Heart right ventricle (tissue), 16 donors: ENCODE measurements around the gene POLN. TPM values are rescaled to one million over a fixed set of nuclear protein-coding genes. Genes with fewer than 3 reads are reported as not detected.

ENCODE experiments used
- ATAC-seq, 8 donors: fragments of 200-7000 bp; cut with Tn5 transposase; one replicate each; pipeline ENCODE4 v1.9.1; 2020; ENCODE audit warnings: mild to moderate bottlenecking in 8 of 8, moderate library complexity in 8 of 8, moderate number of reproducible peaks in 1 of 8
- DNase-seq, 2 donors: peaks; one replicate each; pipeline ENCODE4 v3.0.0-alpha.2; 2020
- H3K27ac ChIP-seq, 10 donors: fragments of 200-600 bp; sonication (generic) in 2 of 10; one replicate each; pipeline versions ENCODE4 v1.5.0 to v1.8.0; 2020 to 2022; ENCODE audit warnings: mild to moderate bottlenecking in 3 of 10
- H3K27me3 ChIP-seq, 7 donors: fragments of 200-600 bp; one replicate each; pipeline ENCODE4 v1.8.0; 2021 to 2022; ENCODE audit warnings: mild to moderate bottlenecking in 2 of 7
- H3K36me3 ChIP-seq, 9 donors: fragments of 200-600 bp; sonication (generic) in 1 of 9; one replicate each; pipeline versions ENCODE4 v1.5.0 to v1.8.0; 2020 to 2022; ENCODE audit warnings: mild to moderate bottlenecking in 2 of 9
- H3K4me1 ChIP-seq, 9 donors: fragments of 200-600 bp; sonication (generic) in 1 of 9; one replicate each; pipeline versions ENCODE4 v1.5.0 to v1.8.0; 2020 to 2022; ENCODE audit warnings: mild to moderate bottlenecking in 4 of 9
- H3K4me3 ChIP-seq, 10 donors: fragments of 200-600 bp; sonication (generic) in 2 of 10; one replicate each; pipeline versions ENCODE4 v1.5.0 to v1.8.0; 2020 to 2022; ENCODE audit warnings: mild to moderate bottlenecking in 7 of 10, moderate library complexity in 2 of 10
- H3K9me3 ChIP-seq, 11 donors: fragments of 200-600 bp in 10 of 11; sonication (generic) in 2 of 11; one replicate each; pipeline versions ENCODE4 v1.5.0 to v1.8.0; 2013 to 2022; ENCODE audit warnings: mild to moderate bottlenecking in 2 of 11, control low read depth in 1 of 11, moderate library complexity in 1 of 11
- WGBS, 2 donors: extraction: QIAGEN DNeasy Blood & Tissue Kit; methylation state at CpG; one replicate each; pipeline ENCODE4 v1.1.7; 2013; ENCODE audit warnings: inconsistent platforms in 1 of 2; 5-methylcytosine and 5-hydroxymethylcytosine counted together
- intact Hi-C, 10 donors: fragments of 100-400 bp; cut with DNase I; formaldehyde crosslinking; loops; one replicate each; pipeline versions ENCODE4 v1.11.1 to v1.14.2; 2022
- polyA plus RNA-seq, 2 donors: library from polyadenylated mRNA; stranded (reverse); fragments of 200-250 nt; gene quantifications; one replicate each; pipeline ENCODE4 v1.2.3, GENCODE V29; 2013
- total RNA-seq, 10 donors: library from RNA; stranded (reverse); fragmentation: NEBNext Ultra II Directional in 3 of 10; extraction: Animal tissue kit (Norgen Biotek cat#: 25700) in 3 of 10; gene quantifications; one replicate each; pipeline versions ENCODE4 v1.2.1 to v1.2.4, GENCODE V29; 2021 to 2023
- TF ChIP-seq, protein P1 (sequence below), 9 donors: fragments of 200-600 bp; sonication (generic) in 2 of 9; IDR thresholded peaks; one replicate each; pipeline versions ENCODE4 v1.5.0 to v1.8.0; 2021 to 2022; ENCODE audit warnings: antibody characterized with exemption in 9 of 9, mild to moderate bottlenecking in 5 of 9, moderate library complexity in 1 of 9
- donor health status: Arrhythmogenic right ventricular cardiomyopathy.
- donor health status: ischemic (EF 13 %, LVEDD 7.1; RV severe dilation, severe dysfunction).
- donor health status: healthy with polysubstance abuse.
- donor health status: DM: no; HTN: yes; CAD: no.
- donor health status: DM: no; HTN: no; CAD: no.
- donor health status: ischemic (EF 25% LVEDD 6.9; RV normal size, moderate dysfunction).
- donor health status: ischemic (EF 25% LVEDD 5.7; RV mildly dilated, moderate dysfunction).
- donor health status: healthy.
- donor health status: DM: yes; HTN: yes; CAD: no.
- donor health status: Ischemic cardiomyopathy.
- donor health status: ischemic (EF 35%, LVEDD 5.7; RV mildly dilated, moderate dysfunction).
- donor health status: nonischemic (EF 11% LVEDD 7.7; RV severe dilation, severe dysfunction).
- donor health status: DM: yes; HTN: yes; CAD: no.
- donor health status: PGD.
- donor health status: ischemic (EF 29% LVEDD 5.4; RV normal size, mild dysfunction).
- donor health status: nonischemic (EF 23%, LVEDD 6.1; RV moderate dilation, normal function).

Gene POLN
- total and polyA plus RNA-seq, 12 donors = 0.97 to 3.1 (median 2.1) TPM

DNA sequence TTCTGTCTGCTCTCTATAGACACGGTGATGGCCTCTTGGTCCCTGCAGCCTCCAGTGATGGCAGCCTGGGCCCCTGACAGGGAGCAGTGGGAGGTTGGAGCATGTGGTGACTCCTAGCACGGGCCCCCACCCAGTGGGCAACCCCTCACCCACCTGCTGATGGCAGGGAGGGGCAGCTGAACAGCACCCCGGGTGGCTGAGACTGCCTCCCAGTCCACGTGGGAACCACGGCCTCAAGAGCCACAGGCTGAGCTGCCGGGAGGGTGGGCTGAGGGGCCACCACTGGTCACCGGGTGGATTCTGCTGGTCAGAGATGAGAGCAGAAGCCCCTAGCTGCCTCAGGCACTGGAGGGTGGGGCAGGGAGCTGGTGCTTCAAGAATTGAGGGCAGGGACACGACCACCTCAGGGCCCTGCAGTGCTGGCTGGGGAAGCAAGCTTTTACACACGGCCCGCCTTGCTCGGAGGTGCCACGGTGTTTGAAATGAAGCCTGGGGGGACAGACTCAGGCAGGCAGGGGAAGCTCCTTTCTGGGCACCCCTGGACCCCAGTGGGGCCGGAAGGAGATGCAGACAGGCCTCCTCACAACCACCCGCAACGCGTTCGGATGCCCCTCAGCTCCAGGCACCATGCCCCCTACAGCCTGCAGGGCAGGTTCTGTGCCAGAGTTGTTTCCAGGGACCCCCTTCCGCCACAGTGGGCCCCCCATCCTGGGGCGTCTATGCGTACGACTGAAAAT, 6.3 kb upstream of the POLN start:
- ATAC-seq (no peak), DNase-seq (no peak)
- Histone ChIP-seq H3K9me3 (no peaks in the 10 kb centered on the region), H3K27ac (no peak overlapping the region), H3K36me3 (peaks cover 5 to 66% (median 44%) of the 10 kb centered on the region in 9 donors), H3K4me1 (peaks cover 2 to 39% (median 27%) of the 10 kb centered on the region in 9 donors), H3K4me3 (no peak overlapping the region), H3K27me3 (no peaks in the 10 kb centered on the region)
- TF ChIP-seq, protein P1, sequence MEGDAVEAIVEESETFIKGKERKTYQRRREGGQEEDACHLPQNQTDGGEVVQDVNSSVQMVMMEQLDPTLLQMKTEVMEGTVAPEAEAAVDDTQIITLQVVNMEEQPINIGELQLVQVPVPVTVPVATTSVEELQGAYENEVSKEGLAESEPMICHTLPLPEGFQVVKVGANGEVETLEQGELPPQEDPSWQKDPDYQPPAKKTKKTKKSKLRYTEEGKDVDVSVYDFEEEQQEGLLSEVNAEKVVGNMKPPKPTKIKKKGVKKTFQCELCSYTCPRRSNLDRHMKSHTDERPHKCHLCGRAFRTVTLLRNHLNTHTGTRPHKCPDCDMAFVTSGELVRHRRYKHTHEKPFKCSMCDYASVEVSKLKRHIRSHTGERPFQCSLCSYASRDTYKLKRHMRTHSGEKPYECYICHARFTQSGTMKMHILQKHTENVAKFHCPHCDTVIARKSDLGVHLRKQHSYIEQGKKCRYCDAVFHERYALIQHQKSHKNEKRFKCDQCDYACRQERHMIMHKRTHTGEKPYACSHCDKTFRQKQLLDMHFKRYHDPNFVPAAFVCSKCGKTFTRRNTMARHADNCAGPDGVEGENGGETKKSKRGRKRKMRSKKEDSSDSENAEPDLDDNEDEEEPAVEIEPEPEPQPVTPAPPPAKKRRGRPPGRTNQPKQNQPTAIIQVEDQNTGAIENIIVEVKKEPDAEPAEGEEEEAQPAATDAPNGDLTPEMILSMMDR (IDR thresholded peaks at IDR 0.05) = no peak
- WGBS, 2 donors = 86 to 88% methylated on average over 21 of the region's 21 CpGs
- intact Hi-C loops = loop anchor here in 1 of 10 donors (10.0 kb wide), 1 partner anchor 107 kb away; no protein-coding TSS in a partner anchor

DNA sequence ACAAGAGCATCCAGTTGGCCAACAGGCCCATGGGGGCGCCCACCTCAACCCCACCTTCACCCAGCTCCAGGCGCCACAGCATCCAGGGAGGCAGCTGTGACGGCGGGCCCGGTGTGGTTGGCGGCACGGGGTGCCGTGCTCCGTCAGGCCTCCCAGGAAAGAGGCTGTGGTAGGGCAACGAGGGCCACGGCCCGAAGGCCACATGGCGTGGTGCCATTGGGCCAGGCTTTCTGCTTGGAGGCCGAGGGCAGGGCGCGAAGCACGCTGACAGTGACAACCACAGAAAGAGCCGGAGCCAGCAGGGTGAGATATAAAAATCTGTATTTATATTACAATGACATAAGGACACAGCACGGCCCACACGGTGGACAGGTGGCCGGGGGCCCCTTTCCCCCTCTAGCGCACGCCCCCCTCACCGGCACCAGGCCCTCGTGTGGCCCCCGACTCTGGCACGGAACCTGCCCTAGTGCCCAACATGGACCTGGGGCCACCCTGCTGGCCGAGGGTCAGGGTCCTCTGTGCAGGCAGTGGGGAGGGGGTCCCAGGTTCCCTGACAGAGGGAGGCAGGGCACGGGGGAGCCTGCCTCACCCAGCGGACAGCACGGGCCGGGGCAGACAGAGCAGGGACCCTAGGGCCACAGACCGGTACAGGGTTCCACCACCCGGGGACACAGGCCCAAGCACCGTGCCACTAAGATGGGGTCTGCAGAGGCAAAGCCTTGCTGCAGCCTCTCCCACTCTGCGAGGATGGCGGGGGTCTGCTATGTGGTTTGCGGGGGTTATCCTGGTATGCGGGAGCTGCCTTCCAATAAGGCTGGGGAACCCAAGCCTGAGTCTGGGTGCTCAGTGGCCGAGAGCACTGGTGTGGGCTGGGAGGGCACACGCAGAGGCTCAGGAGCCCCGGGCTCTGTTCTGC, 5.5 kb upstream of the POLN start:
- Histone ChIP-seq H3K4me3 (no peak overlapping the region), H3K27me3 (no peaks in the 10 kb centered on the region), H3K4me1 (peaks cover 0 to 37% (median 24%) of the 10 kb centered on the region in 9 donors), H3K36me3 (peaks cover 3 to 58% (median 41%) of the 10 kb centered on the region in 9 donors), H3K9me3 (no peaks in the 10 kb centered on the region), H3K27ac (no peak overlapping the region)
- TF ChIP-seq, protein P1 (IDR thresholded peaks at IDR 0.05) = no peak
- intact Hi-C loops = loop anchor here in 1 of 10 donors (10.0 kb wide), 1 partner anchor 107 kb away; no protein-coding TSS in a partner anchor
- WGBS, 2 donors = 92 to 93% methylated on average over 42 of the region's 42 CpGs
- no peak for ATAC-seq
- peak in 1 of 2 donors; percentile 15 for DNase-seq

DNA sequence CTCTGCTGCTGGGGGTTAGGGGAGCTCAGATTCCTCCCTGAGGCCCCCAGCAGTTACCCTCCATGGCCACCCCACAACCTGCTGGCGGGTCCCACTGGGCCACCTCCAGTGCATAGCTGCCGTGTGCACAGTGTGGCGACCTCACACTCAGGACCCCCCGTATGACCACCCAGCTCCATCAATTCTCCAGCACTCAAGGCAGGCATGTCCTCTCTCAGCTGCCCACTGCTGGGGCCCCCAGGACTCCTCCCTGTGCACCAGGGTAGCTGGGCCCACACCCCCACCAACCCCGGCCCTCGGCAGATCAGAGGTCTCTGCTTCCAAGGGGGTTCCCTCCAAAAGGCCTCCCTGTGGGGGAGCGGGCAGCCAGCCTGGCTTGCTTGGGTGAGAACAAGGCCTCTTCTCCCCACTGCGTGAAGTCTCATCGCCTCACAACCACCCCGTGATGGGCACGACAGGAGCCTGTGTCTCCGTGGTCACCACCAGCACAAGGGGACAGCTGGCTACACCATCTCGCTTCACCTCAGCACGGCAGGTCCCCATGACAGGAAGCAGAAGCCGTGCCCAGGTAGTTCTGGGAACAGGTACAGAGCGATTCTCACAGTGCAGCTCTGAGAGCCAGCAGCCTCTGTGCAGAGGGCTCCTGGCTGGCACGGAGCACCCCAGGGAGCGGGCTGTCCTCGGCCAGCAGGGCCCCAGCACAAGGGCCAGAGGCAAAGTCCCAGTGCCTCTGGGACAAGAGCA, 4.6 kb upstream of the POLN start:
- DNase-seq (no peak), ATAC-seq (no peak)
- H3K36me3 ChIP-seq = peaks cover 3 to 49% (median 35%) of the 10 kb centered on the region in 9 donors
- intact Hi-C loops = loop anchor here in 1 of 10 donors (10.0 kb wide), 1 partner anchor 108 kb away; no protein-coding TSS in a partner anchor
- H3K9me3 ChIP-seq = no peaks in the 10 kb centered on the region
- H3K4me1 ChIP-seq = peaks cover 0 to 39% (median 24%) of the 10 kb centered on the region in 9 donors
- no peaks in the 10 kb centered on the region for H3K27me3 ChIP-seq
- H3K27ac ChIP-seq = peak overlapping the region in 2 of 10 donors; percentile 59 to 68
- 90 to 91% methylated on average over 19 of the region's 19 CpGs for WGBS, 2 donors
- TF ChIP-seq, protein P1 (IDR thresholded peaks at IDR 0.05) = no peak
- H3K4me3 ChIP-seq = no peak overlapping the region
